HCT116 (cell line): ENCODE measurements around the gene MAGOH. TPM values are rescaled to one million over a fixed set of nuclear protein-coding genes. Genes with fewer than 3 reads are reported as not detected.

Experiments used
- ATAC-seq: fragments of 200-7000 bp; cut with Tn5 transposase; 2 replicates; pipeline ENCODE4 v1.9.1; 2020; ENCODE audit warnings: mild to moderate bottlenecking, moderate library complexity
- BruUV-seq: library from RNA; stranded (reverse); fragments of 400-500 nt; replicated peaks from 2 replicates; lab custom pipeline; 2021; lab: Mats Ljungman, UMichigan
- CTCF ChIA-PET: fragments of 300-600 bp; sonication (Branson Sonifier 250); formaldehyde crosslinking; loops from one replicate; lab custom pipeline; 2021; ENCODE audit warnings: antibody characterized with exemption; lab: Charles Lee
- POLR2A ChIA-PET: fragments of 300-600, 350-600 bp; sonication (Branson Sonifier 250); formaldehyde crosslinking; loops from one replicate; lab custom pipeline; 2021; ENCODE audit warnings: antibody characterized with exemption; lab: Charles Lee
- RAD21 ChIA-PET, 2 experiments: fragments of 300-600 bp; sonication (Branson Sonifier 250); formaldehyde crosslinking; loops; one replicate each; lab custom pipeline; 2023; ENCODE audit warnings: low total read pairs in 2 of 2; ENCODE audit not compliant: uncharacterized antibody in 2 of 2, unreplicated experiment in 2 of 2, low non-redundant PET in 1 of 2; lab: Charles Lee
- DNase-seq: peaks from one replicate; pipeline ENCODE4 v3.0.0-alpha.2; 2010; ENCODE audit warnings: low read depth, low spot score
- H2AFZ ChIP-seq: fragments of 200-600 bp; shearing (Covaris generic), sonication (generic); 2 replicates; pipeline ENCODE4 v1.6.1; 2017; ENCODE audit warnings: low read depth, mixed run types, mixed read lengths, antibody characterized with exemption, low read length; ENCODE audit not compliant: poor library complexity, severe bottlenecking
- H3K27ac ChIP-seq: 2 replicates; pipeline ENCODE4 v1.5.1; 2012; ENCODE audit warnings: low read depth, low read length
- H3K27me3 ChIP-seq: fragments of 200-600 bp; sonication (generic); 2 replicates; pipeline ENCODE4 v1.6.1; 2016; ENCODE audit warnings: mixed run types, low read length, mixed read lengths; ENCODE audit not compliant: insufficient read depth
- H3K36me3 ChIP-seq, 2 experiments: fragments of 200-500 bp in 1 of 2; fragments of 200-600 bp in 1 of 2; sonication (Bioruptor generic) in 1 of 2; sonication (generic) in 1 of 2; 2 replicates each; pipeline versions ENCODE4 v1.5.1 to v1.6.1; 2014 to 2016; ENCODE audit warnings: low read length in 2 of 2, inconsistent platforms in 1 of 2, mixed read lengths in 1 of 2, mixed run types in 1 of 2; ENCODE audit not compliant: insufficient read depth in 2 of 2, control insufficient read depth in 1 of 2
- H3K4me1 ChIP-seq, 2 experiments: fragments of 200-600 bp in 1 of 2; sonication (generic) in 1 of 2; 2 replicates each; pipeline versions ENCODE4 v1.5.1 to v1.6.1; 2012 to 2017; ENCODE audit warnings: low read length in 2 of 2, inconsistent platforms in 1 of 2, mild to moderate bottlenecking in 1 of 2, mixed read lengths in 1 of 2, mixed run types in 1 of 2, moderate library complexity in 1 of 2; ENCODE audit not compliant: insufficient read depth in 2 of 2, control insufficient read depth in 1 of 2
- H3K4me2 ChIP-seq: fragments of 200-600 bp; sonication (generic); 2 replicates; pipeline ENCODE4 v1.6.1; 2017; ENCODE audit warnings: mixed run types, low read length, mixed read lengths
- H3K4me3 ChIP-seq, 2 experiments: fragments of 200-600 bp in 1 of 2; sonication (generic) in 1 of 2; replicated peaks in 1 of 2; 2 replicates each; pipeline ENCODE4 v1.5.1; 2011 to 2016; ENCODE audit warnings: low read length in 2 of 2, control low read depth in 1 of 2, low read depth in 1 of 2, mild to moderate bottlenecking in 1 of 2, mixed read lengths in 1 of 2, mixed run types in 1 of 2
- H3K79me2 ChIP-seq: fragments of 200-600 bp; sonication (generic); 2 replicates; pipeline ENCODE4 v1.6.1; 2017; ENCODE audit warnings: mild to moderate bottlenecking, mixed run types, low read length, moderate library complexity, mixed read lengths; ENCODE audit not compliant: insufficient read depth
- H3K9ac ChIP-seq: fragments of 200-600 bp; sonication (generic); 2 replicates; pipeline ENCODE4 v1.6.1; 2016; ENCODE audit warnings: low read length, mixed read lengths
- H3K9me2 ChIP-seq: fragments of 200-600 bp; sonication (generic), shearing (Covaris generic); 2 replicates; pipeline ENCODE4 v1.6.1; 2017; ENCODE audit warnings: mixed run types, mild to moderate bottlenecking, moderate library complexity; ENCODE audit not compliant: insufficient read depth
- H3K9me3 ChIP-seq, 2 experiments: fragments of 200-500 bp in 1 of 2; fragments of 200-600 bp in 1 of 2; sonication (Bioruptor generic) in 1 of 2; sonication (generic) in 1 of 2; 2 replicates each; pipeline ENCODE4 v1.6.1; 2014 to 2017; ENCODE audit warnings: low read length in 2 of 2, mixed read lengths in 2 of 2, inconsistent platforms in 1 of 2, low read depth in 1 of 2, mild to moderate bottlenecking in 1 of 2, mixed run types in 1 of 2, moderate library complexity in 1 of 2; ENCODE audit not compliant: control insufficient read depth in 1 of 2, insufficient read depth in 1 of 2
- H4K20me1 ChIP-seq: fragments of 200-600 bp; sonication (generic), shearing (Covaris generic); 2 replicates; pipeline ENCODE4 v1.6.1; 2017; ENCODE audit warnings: mixed run types, mild to moderate bottlenecking, moderate library complexity; ENCODE audit not compliant: insufficient read depth
- CEBPB ChIP-seq: IDR thresholded peaks from 2 replicates; pipeline ENCODE4 v1.6.1; 2012; ENCODE audit warnings: low read depth
- EGR1 ChIP-seq: IDR thresholded peaks from 2 replicates; pipeline ENCODE4 v1.6.1; 2012; ENCODE audit warnings: low read depth
- JUND ChIP-seq: IDR thresholded peaks from 2 replicates; pipeline ENCODE4 v1.6.1; 2012
- REST ChIP-seq: IDR thresholded peaks from 2 replicates; pipeline ENCODE4 v1.6.1; 2012; ENCODE audit warnings: low read depth
- SP1 ChIP-seq: IDR thresholded peaks from 2 replicates; pipeline ENCODE4 v1.6.1; 2012; ENCODE audit warnings: low read depth
- ZBTB33 ChIP-seq: IDR thresholded peaks from 2 replicates; pipeline ENCODE4 v1.6.1; 2011; ENCODE audit warnings: mild to moderate bottlenecking, low read length, moderate library complexity; ENCODE audit not compliant: insufficient replicate concordance; ENCODE audit errors: extremely low read depth
- intact Hi-C: fragments of 100-400 bp; cut with micrococcal nuclease; formaldehyde crosslinking; loops from 2 replicates; pipeline ENCODE4 v1.10.0; 2022
- total RNA-seq: library from RNA; stranded (reverse); gene quantifications from one replicate; pipeline ENCODE4 v1.2.1, GENCODE V29; 2021; ENCODE audit not compliant: unreplicated experiment

The MAGOH gene
- total RNA-seq, 1 experiment from 2014 or later, result 63.7 TPM

GRCh38 chr1:53270873-53271272 is 32.6 kb upstream of the MAGOH start:
- TF ChIP-seq JUND (no peak), SP1 (no peak), CEBPB (no peak), ZBTB33 (no peak)
- Histone ChIP-seq H3K9me3 (no peaks in the 10 kb centered on the region), H4K20me1 (no peaks in the 10 kb centered on the region), H3K79me2 (no peaks in the 10 kb centered on the region), H3K9ac (no peak overlapping the region), H3K36me3 (peaks cover 7 to 24% of the 10 kb centered on the region in 2 experiments; a peak in 3 of 4 replicates), H3K27me3 (no peaks in the 10 kb centered on the region), H3K4me2 (no peak overlapping the region), H3K4me3 (no peak overlapping the region), H3K4me1 (peaks cover 0 to 9% of the 10 kb centered on the region in 2 experiments; a peak in 1 of 4 replicates), H3K27ac (no peak overlapping the region), H2AFZ (no peak overlapping the region), H3K9me2 (no peaks in the 10 kb centered on the region)
- ATAC-seq (no peak), DNase-seq (no peak)
- ChIA-PET RAD21 (no interaction called here), CTCF (no interaction called here), POLR2A (no interaction called here)
- BruUV-seq, result no TSS peak
- intact Hi-C loops, result loop anchor here (10.0 kb wide), 1 partner anchor 414 kb away; no protein-coding TSS in a partner anchor

- H3K79me2 ChIP-seq, result no peaks in the 10 kb centered on the region
- H3K4me2 ChIP-seq, result no peak overlapping the region
- no peaks in the 10 kb centered on the region for H3K27me3 ChIP-seq
- no peaks in the 10 kb centered on the region for H3K9me2 ChIP-seq
- H3K36me3 ChIP-seq, result peaks cover 12 to 29% of the 10 kb centered on the region in 2 experiments; a peak in 3 of 4 replicates
- intact Hi-C loops, result loop anchor here (10.0 kb wide), 1 partner anchor 415 kb away; no protein-coding TSS in a partner anchor
- BruUV-seq, result no TSS peak
- TF ChIP-seq REST (no peak), EGR1 (no peak)
- no peaks in the 10 kb centered on the region for H4K20me1 ChIP-seq
- no peak for ATAC-seq
- ChIA-PET CTCF (no interaction called here), POLR2A (no interaction called here), RAD21 (no interaction called here)
- H3K27ac ChIP-seq, result no peak overlapping the region
- H3K4me1 ChIP-seq, result peaks cover 0 to 9% of the 10 kb centered on the region in 2 experiments; a peak in 1 of 4 replicates
- H2AFZ ChIP-seq, result no peak overlapping the region
- no peak overlapping the region for H3K4me3 ChIP-seq
- H3K9me3 ChIP-seq, result no peaks in the 10 kb centered on the region
- H3K9ac ChIP-seq, result no peak overlapping the region
- no peak for DNase-seq
Observed at GRCh38 chr1:53270107-53270506, 31.8 kb upstream of the MAGOH start.
